HG03066 (cell line): ENCODE data around the gene TMEM248.
A peak's percentile ranks its signal among the peaks of the same experiment; 100 is the strongest.
"Not testable (repeated sequence)": the region's sequence is repeated elsewhere in the genome, so short reads cannot be mapped to it uniquely, and the experiment has no call there.

Source experiments
- ATAC-seq: cut with Tn5 transposase; IDR thresholded peaks from one replicate; pipeline ENCODE4 v1.9.1; 2021; ENCODE audit warnings: low read depth; ENCODE audit not compliant: unreplicated experiment

The TMEM248 gene

GRCh38 chr7:66948480-66949109, 27.6 kb downstream of the TMEM248 start:
- no peak for ATAC-seq

GRCh38 chr7:66950311-66950710, 29.3 kb downstream of the TMEM248 start:
- ATAC-seq, result no peak

GRCh38 chr7:66950763-66951162, 29.7 kb downstream of the TMEM248 start:
- no peak for ATAC-seq

GRCh38 chr7:66952343-66953043, 31.5 kb downstream of the TMEM248 start:
- no peak for ATAC-seq

- ATAC-seq, result no peak
Measured at GRCh38 chr7:66953044-66953427, 32.0 kb downstream of the TMEM248 start.

- no peak for ATAC-seq
Measured at GRCh38 chr7:66957595-66958290, 36.7 kb downstream of the TMEM248 start.

- ATAC-seq, result no peak
Measured at GRCh38 chr7:66958538-66959350, 37.7 kb downstream of the TMEM248 start.

GRCh38 chr7:66960192-66960591, 39.2 kb downstream of the TMEM248 start:
- no peak for ATAC-seq

- ATAC-seq, result no peak
Measured at GRCh38 chr7:66961096-66961495, 40.1 kb downstream of the TMEM248 start.

GRCh38 chr7:66964411-66964810, 43.4 kb downstream of the TMEM248 start:
- ATAC-seq, result no peak

- no peak for ATAC-seq
Measured at GRCh38 chr7:66967029-66967428, 46.0 kb downstream of the TMEM248 start.

- not testable (repeated sequence) for ATAC-seq
Measured at GRCh38 chr7:66969001-66969400, 48.0 kb downstream of the TMEM248 start.

GRCh38 chr7:66970310-66970709, 49.3 kb downstream of the TMEM248 start:
- ATAC-seq, result no peak

- no peak for ATAC-seq
Measured at GRCh38 chr7:66974986-66975590, 54.1 kb downstream of the TMEM248 start.

GRCh38 chr7:66978312-66978711, 57.3 kb downstream of the TMEM248 start:
- not testable (repeated sequence) for ATAC-seq

- not testable (repeated sequence) for ATAC-seq
Measured at GRCh38 chr7:66979013-66979412, 58.0 kb downstream of the TMEM248 start.

GRCh38 chr7:66980336-66980735, 59.3 kb downstream of the TMEM248 start:
- ATAC-seq, result not testable (repeated sequence)

GRCh38 chr7:66989552-66989951, 68.5 kb downstream of the TMEM248 start:
- ATAC-seq, result not testable (repeated sequence)

- ATAC-seq, result not testable (repeated sequence)
Measured at GRCh38 chr7:66994051-66994450, 73.0 kb downstream of the TMEM248 start.

GRCh38 chr7:66994691-66995049, 73.6 kb downstream of the TMEM248 start:
- ATAC-seq, result peak; percentile 27
